Bladder microvascular endothelial cell (primary cell): Measurements from ENCODE around the gene PAFAH1B2. TPM values are rescaled to one million over a fixed set of nuclear protein-coding genes. Genes with fewer than 3 reads are reported as not detected.

ENCODE experiments used
- total RNA-seq: library from RNA; depleted of rRNA; stranded (reverse); fragments of >200 nt; gene quantifications from 2 replicates; pipeline ENCODE4 v1.2.3, GENCODE V29; 2014

The PAFAH1B2 gene
- total RNA-seq: 144 and 156 TPM in 2 replicates

GRCh38 chr11:117143871-117144476 lies at the start of gene PAFAH1B2:
TSS of gene PAFAH1B2 (plus strand) at chr11:117144287. CDS start at chr11:117152448, 8,161 bp downstream.

GRCh38 chr11:117098269-117099232 lies 45.5 kb upstream of the PAFAH1B2 start, which contains the start of gene SIK3:
TSS of gene SIK3 (minus strand) at chr11:117098428. CDS start at chr11:117098415, 13 bp downstream.

GRCh38 chr11:117178210-117179034 lies 34.3 kb downstream of the PAFAH1B2 start, which contains the start of gene SIDT2:
TSS of gene SIDT2 (plus strand) at chr11:117178743. CDS start at chr11:117179264, 521 bp downstream.

GRCh38 chr11:117199053-117199915 lies 55.2 kb downstream of the PAFAH1B2 start, which contains the start of gene TAGLN:
TSS of gene TAGLN (plus strand) at chr11:117199370. CDS start at chr11:117203014, 3,644 bp downstream.

Other genes starting within 250 kb of the PAFAH1B2 start
- gene SIK3, start 45.9 kb upstream of the PAFAH1B2 start, total RNA-seq: 6.0 and 18.0 TPM in 2 replicates
- 7.1 and 16.2 TPM in 2 replicates for gene SIDT2, start 34.5 kb downstream of the PAFAH1B2 start, total RNA-seq
- 54.7 and 71.3 TPM in 2 replicates for gene TAGLN, start 55.1 kb downstream of the PAFAH1B2 start, total RNA-seq
- gene PCSK7, start 87.8 kb downstream of the PAFAH1B2 start, total RNA-seq: 38.4 and 62.1 TPM in 2 replicates
- gene RNF214, start 88.4 kb downstream of the PAFAH1B2 start, total RNA-seq: 5.7 and 10.5 TPM in 2 replicates
- gene BACE1-AS, start 147.1 kb downstream of the PAFAH1B2 start, total RNA-seq: 1.3 and 3.3 TPM in 2 replicates
- gene BACE1, start 172.0 kb downstream of the PAFAH1B2 start, total RNA-seq: 5.2 and 13.0 TPM in 2 replicates
- gene CEP164, start 183.6 kb downstream of the PAFAH1B2 start, total RNA-seq: 20.1 and 26.1 TPM in 2 replicates